Measurements from ENCODE around the gene OR6S1.
"Not testable (repeated sequence)": the region's sequence is repeated elsewhere in the genome, so short reads cannot be mapped to it uniquely, and the experiment has no call there.

Gene OR6S1

DNA sequence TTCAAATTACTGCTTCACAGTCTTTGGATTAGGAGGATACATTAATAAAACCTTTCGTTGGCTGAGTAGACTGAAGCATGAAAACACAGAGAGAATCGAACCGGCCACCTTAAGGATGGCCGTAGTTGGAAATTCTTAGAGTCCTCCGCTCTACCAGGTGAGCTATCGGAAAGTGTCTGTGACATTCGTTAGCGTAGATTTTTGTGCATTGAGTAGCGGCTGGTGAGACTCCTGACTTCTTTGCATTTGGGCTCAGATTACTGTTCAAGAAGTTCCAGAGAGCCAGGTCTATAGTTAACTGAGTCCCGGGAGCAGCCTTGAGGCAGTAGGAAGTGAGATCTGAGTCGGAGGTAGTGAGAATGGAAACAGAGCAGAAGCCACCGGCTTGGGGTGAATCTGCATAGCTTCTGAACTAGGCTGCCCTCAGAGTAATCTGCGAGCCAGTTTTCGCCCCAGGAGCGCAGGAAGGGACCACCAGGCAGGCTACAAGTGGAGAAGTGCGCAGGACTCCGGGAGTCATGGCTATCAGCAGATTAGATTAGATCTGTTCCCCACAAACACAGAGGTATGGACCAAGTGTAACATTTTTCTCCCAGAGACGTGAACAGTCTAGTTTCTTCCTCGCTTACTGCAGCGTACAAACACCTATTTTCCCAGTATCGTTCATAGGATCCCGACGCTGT, 11.0 kb downstream of the OR6S1 start:
- DNase-seq = peak in 1 of 2 experiments; percentile 30

DNA sequence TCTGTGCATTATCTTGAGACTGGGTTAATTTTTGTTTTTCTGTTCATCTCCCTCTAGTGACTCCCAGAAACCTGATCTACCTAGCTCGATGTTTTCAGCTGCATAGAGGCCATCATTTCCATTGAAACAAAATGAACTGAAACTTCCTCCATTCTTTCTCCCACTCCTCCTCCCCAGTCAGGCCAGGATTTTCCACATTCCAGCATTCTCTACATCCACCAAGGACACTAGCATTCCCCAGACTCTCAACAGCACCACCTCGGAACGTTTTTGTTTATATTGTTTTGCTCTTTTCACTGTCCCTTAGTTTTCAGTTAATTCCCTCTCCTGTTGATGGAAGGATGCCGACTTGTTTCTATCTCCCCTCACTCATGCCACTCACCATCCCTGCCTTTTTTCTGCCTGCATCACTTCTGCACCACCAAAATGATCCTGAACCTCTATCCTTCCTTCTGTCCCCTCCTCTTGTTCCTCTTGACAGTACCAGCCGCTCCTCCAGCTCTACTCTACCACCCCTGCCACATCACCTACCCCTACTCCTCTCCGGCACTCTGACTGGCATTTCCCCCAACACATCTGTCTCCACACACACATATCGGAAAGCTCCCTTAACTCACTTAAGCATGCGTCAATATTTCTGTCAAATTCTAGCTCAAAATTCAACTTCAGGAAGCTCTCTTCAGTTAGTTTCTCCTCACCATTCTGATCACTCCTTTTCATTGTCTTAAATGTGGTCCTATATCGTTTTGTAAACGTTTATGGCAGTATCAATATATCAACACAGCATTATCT, 13.2 kb downstream of the OR6S1 start:
- no peak for DNase-seq

DNA sequence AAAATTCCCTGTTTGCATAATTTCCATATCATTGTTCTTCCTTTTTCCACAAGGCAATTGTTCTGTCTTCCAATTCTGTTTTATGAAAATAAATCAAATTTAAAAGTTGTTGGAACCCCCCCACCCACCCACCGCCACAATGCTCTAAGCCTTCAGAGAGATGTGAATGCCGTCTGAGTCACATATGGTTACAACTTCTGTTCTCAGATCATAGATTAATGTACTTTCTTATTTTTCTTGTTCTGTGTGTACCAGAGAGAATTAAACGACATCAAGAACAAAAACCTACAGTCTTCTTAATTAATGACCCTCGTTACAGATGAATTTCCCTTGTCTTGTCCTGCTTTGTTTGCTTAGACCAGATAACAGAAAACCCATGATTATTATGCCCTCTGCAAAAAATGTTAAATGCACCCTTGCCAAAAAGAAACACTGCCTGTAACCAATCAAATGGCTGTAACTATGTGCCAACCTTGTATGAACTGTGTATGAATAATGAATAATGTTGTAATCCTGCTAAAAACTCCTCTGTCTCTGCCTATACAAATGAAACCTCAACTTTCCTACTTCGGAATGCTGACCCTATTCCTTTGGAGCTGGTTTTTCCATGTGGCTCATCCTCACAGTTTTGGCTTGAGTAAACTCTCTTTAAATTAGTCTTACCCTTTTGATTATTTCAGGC, 14.0 kb downstream of the OR6S1 start:
- DNase-seq = no peak

DNA sequence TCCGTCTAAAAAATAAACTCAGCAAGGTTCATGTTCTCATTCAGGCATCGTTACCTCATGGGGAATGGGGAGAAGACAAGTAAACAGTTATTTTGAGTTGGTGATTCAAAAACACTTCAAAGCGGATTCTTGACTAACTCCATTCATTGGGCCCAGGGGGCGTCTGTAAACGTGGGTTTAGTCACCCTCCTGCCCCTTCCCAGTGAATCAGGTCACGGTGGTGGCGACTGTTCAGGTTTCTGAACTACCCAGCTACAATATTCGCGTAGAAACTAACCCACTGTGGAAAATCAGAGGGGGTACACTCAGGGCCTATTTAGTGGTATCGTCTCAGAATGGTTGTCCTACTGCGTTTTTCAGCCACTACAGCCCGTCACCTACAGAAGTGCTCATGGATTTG, 15.2 kb downstream of the OR6S1 start:
- peak in 1 of 2 experiments; percentile 40 for DNase-seq

DNA sequence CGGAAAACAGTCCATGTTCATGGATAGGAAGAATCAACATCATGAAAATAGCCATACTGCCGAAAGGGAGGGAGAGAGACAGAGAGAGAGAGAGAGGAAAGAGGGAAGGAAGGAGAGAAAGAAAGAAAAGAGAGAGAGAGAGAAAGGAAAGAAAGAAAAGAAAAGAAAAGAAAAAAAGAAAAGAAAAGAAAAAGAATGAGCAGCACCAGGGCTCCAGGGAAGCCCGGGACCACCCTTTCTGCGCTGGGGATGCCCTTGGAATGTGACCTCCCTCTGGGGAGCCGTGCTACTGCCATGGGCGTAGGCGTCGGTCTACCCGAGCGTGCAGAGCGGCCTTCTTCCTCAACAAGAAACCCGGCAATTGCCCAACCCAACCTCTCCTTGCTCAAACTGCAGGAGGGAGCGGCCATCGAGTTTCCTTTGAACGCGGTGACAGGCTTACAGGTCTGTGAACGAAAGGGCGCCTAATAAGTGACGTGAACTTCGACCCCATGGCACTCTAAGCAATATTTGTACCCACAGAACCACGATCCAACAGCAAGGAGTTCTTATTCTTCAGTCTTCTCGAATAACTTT, 16.9 kb downstream of the OR6S1 start:
- DNase-seq = peak in 1 of 2 experiments; percentile 30

DNA sequence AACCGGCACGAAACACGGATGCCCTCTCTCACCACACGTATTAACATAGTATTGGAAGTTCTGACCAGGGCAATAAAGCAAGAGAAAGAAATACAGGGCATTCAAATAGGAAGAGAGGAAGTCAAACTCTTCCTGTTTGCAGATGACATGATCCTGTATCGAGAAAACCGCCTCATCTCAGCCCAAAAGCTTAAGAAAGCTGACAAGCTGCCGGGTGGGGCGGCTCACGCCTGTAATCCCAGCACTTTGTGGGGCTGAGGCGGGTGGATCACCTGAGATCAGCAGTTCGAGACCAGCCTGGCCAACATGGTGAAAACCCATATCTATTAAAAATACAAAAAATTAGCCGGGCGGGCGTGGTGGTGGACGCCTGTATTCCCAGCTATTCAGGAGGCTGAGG, 17.7 kb downstream of the OR6S1 start:
- no peak for DNase-seq

DNA sequence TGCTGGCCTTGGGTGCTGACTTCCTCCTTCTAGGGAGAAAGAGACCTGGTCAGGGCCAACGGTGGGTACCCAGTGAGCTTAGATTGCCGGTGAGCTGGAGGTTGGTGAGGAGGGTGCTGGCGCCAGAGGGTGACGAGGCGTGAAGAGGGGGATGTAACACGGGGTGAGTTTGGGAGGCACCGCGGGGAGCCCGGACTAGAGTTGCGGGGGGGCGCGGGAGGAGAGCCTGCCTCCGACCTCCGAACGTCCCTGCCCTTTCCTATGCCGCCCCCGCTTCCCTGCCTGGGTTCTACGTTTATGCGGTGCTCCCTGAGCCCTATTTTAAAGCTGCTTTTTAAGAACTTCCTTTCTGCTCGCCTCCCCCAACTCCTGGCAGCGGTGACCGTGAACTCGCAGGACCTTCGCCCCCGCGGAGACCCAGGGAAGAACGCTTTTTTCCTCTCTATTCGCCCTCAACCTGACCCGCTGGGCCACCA, 18.6 kb downstream of the OR6S1 start:
- no peak for DNase-seq

DNA sequence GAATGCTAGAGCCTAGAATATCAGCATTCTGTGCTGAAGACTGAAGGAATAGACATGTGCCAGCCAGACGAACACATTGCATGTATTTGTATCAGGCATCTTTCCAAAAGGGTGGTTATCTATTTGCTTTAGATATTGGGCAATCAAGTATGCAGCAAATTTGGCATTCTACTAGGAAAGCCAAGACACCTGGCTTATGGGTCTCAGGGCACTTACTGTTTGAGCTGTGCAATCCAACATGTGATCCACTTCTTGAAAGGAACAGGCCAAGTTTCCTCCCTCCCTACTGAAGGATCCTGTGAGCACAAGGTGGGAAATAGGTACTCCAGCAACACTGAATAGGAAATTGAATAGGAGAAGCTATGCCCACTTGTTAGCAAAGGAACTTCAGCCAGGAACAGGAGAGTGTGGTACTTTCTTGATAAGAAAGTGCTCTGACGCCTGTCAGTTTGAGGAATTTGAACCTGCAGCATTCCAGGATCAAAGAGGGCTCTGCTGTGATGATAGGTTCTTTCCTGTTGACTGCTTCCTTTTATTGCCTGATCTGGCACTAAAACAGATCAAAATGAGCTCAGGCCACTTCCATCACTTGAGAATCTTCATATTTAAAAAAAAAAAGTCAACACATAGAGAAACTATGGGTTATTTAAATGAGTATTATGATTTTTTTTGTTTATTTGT, 20.6 kb downstream of the OR6S1 start:
- DNase-seq = no peak

DNA sequence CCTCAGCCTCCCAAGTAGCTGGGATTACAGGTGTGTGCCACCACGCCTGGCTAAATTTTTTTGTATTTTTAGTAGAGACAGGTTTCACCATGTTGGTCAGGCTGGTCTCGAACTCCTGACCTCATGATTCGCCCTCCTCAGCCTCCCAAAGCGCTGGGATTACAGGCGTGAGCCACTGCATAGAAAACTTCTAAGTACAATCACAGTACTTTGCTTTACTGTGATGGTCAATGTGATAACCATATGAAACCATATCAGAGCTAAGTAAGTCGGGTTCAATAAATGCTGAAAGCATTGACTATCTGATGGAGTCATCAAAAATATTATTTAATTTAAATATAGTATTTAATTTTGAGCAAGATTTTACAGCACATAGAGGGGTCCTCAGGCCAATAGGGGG, 21.8 kb downstream of the OR6S1 start:
- DNase-seq = not testable (repeated sequence)

DNA sequence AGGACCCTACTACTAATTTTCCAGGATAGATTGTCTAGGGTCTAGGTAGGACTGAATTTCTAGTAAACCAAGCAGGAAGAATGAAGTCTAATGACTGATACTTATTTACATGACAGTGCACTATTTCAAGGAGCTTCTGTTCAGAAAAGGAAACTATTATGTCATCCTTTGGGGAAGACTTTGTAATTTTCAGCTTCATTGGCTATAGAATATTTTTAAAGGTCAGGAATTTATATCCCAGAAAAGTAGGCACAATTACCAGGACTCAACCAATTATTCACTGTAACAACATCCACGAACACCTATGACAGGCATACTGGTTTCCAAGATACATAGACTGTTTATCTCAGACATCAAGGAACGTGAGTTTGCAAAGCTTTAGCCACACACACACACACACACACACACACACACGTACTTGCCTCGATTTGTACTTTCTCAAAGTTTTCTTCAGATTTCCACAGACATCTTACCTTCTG, 23.2 kb downstream of the OR6S1 start:
- DNase-seq = no peak

DNA sequence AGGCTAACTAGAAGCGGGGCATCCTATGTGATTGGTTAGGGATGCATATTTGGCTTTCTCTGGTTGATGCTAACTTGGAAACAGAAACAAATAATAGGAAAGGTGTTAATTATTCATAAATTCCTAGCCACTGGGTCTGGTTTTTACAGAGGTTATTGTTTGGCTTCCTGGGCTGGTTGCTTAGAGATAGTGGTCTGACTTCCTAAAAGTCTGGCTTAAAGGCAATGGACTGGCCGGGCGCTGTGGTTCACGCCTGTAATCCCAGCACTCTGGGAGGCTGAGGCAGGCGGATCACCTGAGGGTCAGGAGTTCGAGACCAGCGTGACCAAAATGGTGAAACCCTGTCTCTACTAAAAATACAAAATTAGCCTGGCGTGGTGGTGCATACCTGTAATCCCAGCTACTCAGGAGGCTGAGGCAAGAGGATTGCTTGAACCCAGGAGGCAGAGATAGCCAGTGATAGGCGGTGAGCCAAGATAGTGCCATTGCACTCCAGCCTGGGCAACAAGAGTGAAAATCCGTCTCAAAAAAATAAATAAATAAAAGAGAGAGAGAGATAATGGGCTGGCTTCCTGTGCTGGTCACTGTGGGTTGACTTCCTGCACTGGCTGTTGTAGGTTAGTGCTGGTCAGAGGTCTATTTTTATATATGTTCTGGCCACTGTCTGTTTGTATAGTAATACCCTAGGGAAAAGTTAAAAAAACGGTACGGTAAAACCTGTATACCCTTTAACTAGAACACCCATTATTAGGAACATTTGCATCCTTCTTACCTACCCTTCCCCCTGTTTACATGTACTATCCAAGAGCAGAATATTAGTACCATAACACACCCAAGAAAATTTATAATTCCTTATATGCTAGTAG, 24.1 kb downstream of the OR6S1 start:
- DNase-seq = no peak

DNA sequence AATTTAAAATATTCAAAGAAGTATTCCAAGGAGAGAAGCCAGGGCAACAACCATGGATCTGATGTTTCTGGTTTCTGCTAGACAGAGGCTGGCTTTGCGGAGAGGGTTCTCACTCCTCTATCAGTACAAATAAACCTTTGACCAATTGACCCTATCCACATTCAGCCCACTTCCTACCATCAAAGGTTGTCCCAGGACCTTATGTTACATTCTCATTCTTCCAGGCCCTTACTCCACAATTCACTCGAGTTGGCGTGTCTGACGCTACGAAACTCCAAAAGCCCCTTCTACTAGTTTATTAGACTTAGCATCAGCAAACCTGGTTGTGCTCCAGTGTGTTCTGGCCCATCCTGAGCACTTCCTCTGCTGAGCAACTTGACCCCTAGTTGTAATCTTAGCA, 25.5 kb downstream of the OR6S1 start:
- no peak for DNase-seq

DNA sequence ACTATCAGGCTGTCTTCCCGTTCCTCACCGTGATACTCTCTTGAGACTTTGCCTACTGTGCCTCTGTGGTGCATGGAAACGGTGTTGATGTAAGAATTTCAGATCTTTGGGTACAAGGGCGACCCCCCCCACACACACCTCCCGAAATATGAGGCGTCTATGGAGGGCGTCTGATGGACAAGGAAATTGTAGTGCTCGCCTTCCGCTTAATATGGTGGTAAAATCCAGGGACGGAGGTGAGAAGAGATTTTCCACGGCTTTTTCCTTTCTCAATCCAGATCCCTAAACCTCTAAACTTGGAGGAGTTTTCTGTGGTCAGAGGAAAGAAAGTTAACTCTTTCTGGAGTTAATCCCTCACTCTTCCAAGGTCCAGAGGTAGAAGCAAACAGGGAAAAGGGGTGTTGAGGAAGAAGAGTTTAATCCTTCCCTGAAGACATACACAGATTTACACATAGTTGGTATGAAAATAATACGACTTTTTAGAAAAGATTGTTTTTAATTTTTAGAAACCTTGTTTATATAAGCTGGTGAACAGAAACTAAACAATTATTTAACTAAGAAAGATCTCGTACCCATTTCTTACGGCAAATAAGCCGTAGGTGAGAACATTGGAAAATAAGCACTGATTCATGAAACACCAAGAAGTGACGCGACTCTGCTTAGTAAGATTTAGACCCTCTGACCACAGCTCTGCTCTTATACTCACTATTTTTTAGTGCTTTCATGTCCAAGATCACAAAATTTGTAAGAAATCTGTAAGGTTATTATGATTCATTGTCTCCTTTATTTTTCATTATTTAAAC, 27.3 kb downstream of the OR6S1 start:
- no peak for DNase-seq

DNA sequence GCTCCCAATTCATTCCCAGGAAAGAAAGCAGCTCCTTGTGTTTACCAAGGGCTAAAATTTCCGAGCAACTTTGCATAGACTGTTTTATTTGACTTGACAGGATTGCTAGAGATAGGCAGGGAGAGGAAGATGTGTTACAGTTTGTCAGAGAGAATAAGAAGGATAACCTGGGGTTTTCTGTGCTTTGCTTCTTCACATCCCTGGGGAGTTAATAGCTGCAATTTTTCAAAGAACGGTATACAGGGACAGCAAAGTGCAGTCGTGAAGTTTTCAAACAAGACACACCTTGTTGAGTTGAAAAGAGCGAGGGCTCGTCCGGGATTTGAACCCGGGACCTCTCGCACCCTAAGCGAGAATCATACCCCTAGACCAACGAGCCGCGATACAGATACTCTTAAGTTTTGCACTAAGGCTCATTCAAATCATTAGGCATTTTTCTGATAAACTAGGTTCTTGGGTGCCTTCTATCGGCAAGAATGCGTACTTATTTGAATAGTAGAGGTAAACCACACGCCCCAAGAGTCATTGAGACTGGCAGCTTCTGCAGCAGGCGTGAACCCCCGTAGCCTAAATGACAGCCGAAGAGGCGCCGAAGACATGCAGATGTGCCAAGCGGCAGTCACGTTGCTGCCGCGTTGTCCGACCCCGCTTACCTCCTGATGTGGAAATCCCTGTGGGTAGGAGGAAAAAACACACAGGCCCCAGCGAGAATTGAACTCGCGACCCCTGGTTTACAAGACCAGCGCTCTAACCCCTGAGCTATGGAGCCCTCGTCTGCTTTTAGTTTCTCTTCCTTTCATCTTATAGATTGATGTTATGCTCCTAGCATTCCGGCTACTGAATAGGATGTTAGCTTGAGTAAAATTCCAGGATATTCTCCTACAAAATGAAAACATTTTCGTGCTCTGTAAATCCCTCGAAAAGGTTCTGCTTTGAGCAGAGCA, 28.1 kb downstream of the OR6S1 start:
- peak; percentile 79 to 92 for DNase-seq

DNA sequence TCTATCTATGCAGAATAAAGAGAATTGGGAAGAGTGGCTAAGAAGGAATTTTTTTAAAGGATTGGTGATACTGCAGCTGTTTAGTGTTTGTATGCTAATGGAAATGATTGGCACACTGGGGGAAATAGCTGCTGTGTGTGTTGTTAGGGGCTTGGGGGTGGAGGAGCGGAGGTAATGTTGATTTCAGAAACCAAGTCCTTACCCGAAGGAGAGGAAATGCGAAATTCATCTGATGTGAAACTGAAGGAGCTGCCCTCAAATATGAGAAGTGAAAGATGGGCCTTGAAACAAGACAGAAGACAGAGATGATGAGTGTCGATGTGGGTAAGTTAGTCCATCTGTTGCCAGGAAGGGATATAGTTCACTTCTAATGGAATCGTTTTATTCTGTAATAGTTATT, 29.1 kb downstream of the OR6S1 start:
- DNase-seq = no peak

DNA sequence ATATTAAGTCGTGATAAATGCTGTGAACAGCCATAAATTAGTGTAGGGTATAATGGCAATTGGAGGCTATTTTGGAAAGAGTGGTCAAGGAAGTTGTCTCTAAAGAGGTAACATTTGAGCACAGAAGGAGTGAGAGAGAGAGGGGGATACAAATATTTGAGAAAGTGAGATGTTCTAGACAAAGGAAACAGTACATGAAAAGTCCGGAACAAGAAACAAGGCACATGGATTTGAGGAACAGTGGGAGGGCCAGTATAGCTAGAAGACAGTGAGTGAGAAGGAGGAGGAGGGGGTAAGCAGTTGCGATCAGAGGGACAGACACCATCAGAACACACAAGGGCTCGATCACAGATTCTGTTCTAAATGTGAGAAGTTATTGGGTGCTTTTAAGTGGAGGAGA, 30.2 kb downstream of the OR6S1 start:
- no peak for DNase-seq

DNA sequence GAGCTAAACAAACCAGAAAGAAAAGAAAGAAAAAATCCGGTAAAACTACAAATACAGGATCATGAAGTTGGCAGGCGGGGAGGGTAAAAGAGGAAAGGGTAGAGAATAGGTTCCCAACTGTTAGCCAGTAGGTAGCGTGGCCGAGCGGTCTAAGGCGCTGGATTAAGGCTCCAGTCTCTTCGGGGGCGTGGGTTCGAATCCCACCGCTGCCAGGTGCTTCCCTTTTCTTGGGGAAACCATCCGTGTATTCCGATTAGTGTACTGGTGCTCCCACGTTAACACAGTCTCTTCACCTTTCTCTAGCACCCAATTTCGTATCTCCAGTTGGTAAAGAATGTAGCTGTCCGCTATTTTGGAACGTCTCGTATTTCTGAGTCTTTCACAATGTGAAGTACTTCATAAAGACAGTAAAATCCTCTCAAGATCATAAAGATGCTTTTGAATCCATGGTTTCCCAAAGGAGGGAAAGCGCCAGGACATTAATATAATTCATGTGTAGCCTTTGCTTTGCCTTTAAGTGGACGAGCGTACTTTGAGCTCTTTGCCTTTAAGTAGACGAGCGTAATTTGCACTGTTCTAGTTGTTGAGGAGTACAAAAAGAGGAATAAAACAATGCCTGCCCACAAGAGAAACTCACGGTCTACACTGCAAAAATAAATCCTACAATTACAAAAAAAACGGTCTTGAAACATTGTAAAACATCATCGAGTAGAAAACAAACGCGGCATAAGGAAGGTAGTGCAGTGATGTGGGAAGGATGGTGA, 31.3 kb downstream of the OR6S1 start:
- DNase-seq = peak; percentile 76 to 77

DNA sequence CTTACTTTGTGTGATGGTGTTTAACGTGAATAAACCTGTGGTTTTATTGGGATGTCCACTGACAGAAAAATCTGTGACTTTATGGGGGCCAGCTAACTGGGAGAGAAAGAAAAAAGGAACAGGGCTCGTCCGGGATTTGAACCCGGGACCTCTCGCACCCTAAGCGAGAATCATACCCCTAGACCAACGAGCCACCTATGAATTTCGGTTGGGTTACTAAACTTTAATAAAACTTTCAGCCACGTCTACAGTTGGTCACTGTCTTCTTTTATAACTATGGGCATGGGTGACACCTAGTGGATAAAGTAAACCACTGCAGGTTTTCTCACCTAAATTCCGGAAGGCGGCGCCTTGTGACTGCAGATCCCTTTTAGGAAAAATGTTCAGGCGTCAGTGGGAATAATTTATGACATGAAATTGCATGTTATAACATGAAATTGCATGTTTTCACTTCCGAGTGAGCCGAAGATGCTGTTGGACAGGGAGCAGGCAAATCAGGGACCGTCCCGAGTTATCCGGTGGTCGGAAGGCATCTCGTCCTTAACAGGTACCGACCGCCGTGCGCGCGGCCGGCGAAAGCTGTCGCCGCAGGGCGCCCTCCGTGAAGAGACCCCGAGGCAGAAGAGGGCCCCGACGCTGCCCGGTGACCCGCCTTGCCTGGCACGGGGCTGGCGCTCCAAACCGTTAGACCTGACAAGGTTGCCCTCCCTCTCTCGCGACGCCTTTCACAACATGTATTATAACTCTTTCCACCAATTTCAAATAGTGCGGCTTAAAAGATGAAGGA, 32.1 kb downstream of the OR6S1 start:
- peak in 1 of 2 experiments; percentile 49 for DNase-seq

Measured in stimulated activated CD4-positive, alpha-beta T cell treated with anti-CD3 and anti-CD28 coated beads, Interleukin-4, amount 100 ng/mL, for 4 hours (primary cell).